Sigmoid colon (tissue), 4 donors: ENCODE data around the gene ZNF532.

Experiments used
- EP300 ChIP-seq, 4 donors: sonication (generic); formaldehyde crosslinking; IDR thresholded peaks; one replicate each; pipeline ENCODE4 v1.6.1; 2017; ENCODE audit warnings: antibody characterized with exemption in 4 of 4
- POLR2A ChIP-seq, 2 donors: fragments of 450-650 bp; IDR thresholded peaks; one replicate each; pipeline ENCODE4 v1.6.1; 2016; ENCODE audit warnings: antibody characterized with exemption in 2 of 2, mild to moderate bottlenecking in 2 of 2, moderate library complexity in 2 of 2
- POLR2AphosphoS5 ChIP-seq, 4 donors: sonication (generic); formaldehyde crosslinking; IDR thresholded peaks; one replicate each; pipeline ENCODE4 v1.6.1; 2017; ENCODE audit warnings: antibody characterized with exemption in 4 of 4
- TF ChIP-seq, protein P1 (sequence below), 4 experiments: fragments of 450-650 bp in 3 of 4; fragments of 200-600 bp in 1 of 4; IDR thresholded peaks; one replicate each; pipeline ENCODE4 v1.5.1; 2016 to 2019; ENCODE audit warnings: antibody characterized with exemption in 4 of 4, mild to moderate bottlenecking in 3 of 4, moderate library complexity in 2 of 4

DNA sequence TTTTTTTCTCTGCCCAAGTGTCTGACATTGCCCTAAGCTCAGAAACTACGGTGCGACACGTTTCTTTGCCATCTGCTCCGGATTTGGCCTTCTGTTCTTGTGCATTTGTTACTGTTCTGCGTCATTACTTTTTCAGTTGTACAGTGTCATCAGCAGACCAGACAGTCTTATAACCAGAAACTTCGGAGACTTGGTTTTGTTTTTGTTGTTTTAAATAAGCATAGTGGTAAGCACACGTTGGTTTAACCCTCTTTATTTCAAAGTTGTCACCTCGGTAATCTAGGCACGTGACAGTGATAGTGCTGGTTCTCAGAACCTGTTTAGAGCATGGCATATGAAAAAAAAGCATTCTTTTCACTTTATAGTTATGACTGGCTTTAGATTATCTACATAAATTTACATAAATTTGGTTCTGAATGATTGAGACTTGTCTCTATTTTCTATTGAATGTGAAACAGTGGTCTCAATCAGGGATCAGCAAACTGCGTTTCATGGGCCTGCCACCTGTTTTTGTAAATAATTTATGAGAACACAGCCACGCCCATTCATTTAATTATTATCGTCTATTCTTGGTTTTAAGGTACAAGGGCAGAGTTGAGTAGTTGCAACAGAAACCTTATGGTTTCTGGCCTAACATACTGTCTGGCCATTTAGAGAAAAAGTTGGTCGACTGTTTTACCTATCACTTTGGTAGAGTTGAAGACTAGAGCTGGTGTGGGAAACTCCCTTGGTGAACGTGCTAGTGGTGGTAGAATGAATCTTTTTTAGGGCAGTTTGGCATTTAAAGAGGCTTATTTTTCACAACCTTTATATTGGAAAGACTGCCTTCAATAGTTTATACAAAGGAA lies 106.5 kb downstream of the ZNF532 start:
- TF ChIP-seq, protein P1, sequence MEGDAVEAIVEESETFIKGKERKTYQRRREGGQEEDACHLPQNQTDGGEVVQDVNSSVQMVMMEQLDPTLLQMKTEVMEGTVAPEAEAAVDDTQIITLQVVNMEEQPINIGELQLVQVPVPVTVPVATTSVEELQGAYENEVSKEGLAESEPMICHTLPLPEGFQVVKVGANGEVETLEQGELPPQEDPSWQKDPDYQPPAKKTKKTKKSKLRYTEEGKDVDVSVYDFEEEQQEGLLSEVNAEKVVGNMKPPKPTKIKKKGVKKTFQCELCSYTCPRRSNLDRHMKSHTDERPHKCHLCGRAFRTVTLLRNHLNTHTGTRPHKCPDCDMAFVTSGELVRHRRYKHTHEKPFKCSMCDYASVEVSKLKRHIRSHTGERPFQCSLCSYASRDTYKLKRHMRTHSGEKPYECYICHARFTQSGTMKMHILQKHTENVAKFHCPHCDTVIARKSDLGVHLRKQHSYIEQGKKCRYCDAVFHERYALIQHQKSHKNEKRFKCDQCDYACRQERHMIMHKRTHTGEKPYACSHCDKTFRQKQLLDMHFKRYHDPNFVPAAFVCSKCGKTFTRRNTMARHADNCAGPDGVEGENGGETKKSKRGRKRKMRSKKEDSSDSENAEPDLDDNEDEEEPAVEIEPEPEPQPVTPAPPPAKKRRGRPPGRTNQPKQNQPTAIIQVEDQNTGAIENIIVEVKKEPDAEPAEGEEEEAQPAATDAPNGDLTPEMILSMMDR (IDR thresholded peaks at IDR 0.05): no peak
- TF ChIP-seq POLR2A (IDR thresholded peaks at IDR 0.05) (no peak), EP300 (IDR thresholded peaks at IDR 0.05) (no peak), POLR2AphosphoS5 (IDR thresholded peaks at IDR 0.05) (no peak)
